Stomach (tissue), 9 donors: ENCODE data around the gene MON1A. TPM values are rescaled to one million over a fixed set of nuclear protein-coding genes. Genes with fewer than 3 reads are reported as not detected.

ENCODE experiments used
- DNase-seq, 2 donors: peaks; one replicate each; pipeline versions ENCODE4 v3.0.0 to v3.0.0-alpha.2; 2013 to 2019
- H3K27ac ChIP-seq, 5 donors: fragments of 200-600 bp in 4 of 5; sonication (generic) in 4 of 5; one replicate each; pipeline ENCODE4 v1.5.1; 2013 to 2019; ENCODE audit warnings: mild to moderate bottlenecking in 1 of 5, moderate library complexity in 1 of 5
- H3K27me3 ChIP-seq, 3 donors: fragments of 200-600 bp; sonication (generic); one replicate each; pipeline ENCODE4 v1.5.1; 2017 to 2019; ENCODE audit warnings: mixed run types in 1 of 3
- H3K36me3 ChIP-seq, 4 donors: fragments of 200-600 bp; sonication (generic); 1 replicate in 3 of 4; 2 replicates in 1 of 4; pipeline ENCODE4 v1.5.1; 2016 to 2019
- H3K4me1 ChIP-seq, 4 donors: fragments of 200-600 bp; sonication (generic); one replicate each; pipeline ENCODE4 v1.5.1; 2016 to 2019
- H3K4me3 ChIP-seq, 4 donors: fragments of 200-600 bp; sonication (generic) in 3 of 4; one replicate each; pipeline ENCODE4 v1.5.1; 2016 to 2019; ENCODE audit warnings: mild to moderate bottlenecking in 1 of 4
- H3K9me3 ChIP-seq, 4 donors: fragments of 200-600 bp; sonication (generic); one replicate each; pipeline ENCODE4 v1.5.1; 2016 to 2019
- EP300 ChIP-seq: sonication (generic); formaldehyde crosslinking; IDR thresholded peaks from one replicate; pipeline ENCODE4 v1.6.1; 2017; ENCODE audit warnings: antibody characterized with exemption
- POLR2A ChIP-seq, 4 donors: fragments of 450-650 bp; IDR thresholded peaks; one replicate each; pipeline ENCODE4 v1.6.1; 2016; ENCODE audit warnings: antibody characterized with exemption in 4 of 4, control low read depth in 2 of 4, mild to moderate bottlenecking in 1 of 4, moderate library complexity in 1 of 4
- POLR2AphosphoS5 ChIP-seq, 3 donors: sonication (generic); formaldehyde crosslinking; IDR thresholded peaks; one replicate each; pipeline ENCODE4 v1.6.1; 2016; ENCODE audit warnings: antibody characterized with exemption in 3 of 3
- WGBS, 5 donors: extraction: QIAGEN DNeasy Blood & Tissue Kit in 3 of 5; methylation state at CpG; one replicate each; pipeline versions ENCODE4 v1.1.5 to v1.1.7; 2013 to 2018; 5-methylcytosine and 5-hydroxymethylcytosine counted together
- intact Hi-C: fragments of 100-400 bp; cut with DNase I; formaldehyde crosslinking; loops from one replicate; pipeline ENCODE4 v1.15.1; 2023; ENCODE audit warnings: low total_unique reads
- polyA plus RNA-seq, 3 donors: library from polyadenylated mRNA; stranded (reverse); fragments of 200-250 nt; gene quantifications; one replicate each; pipeline ENCODE4 v1.2.3, GENCODE V29; 2013
- total RNA-seq, 5 donors: library from RNA; depleted of rRNA; stranded (reverse); fragments of >200 nt; gene quantifications; one replicate each; pipeline versions ENCODE4 v1.1.0 to v1.2.3, GENCODE V29; 2014 to 2016
- TF ChIP-seq, protein P1 (sequence below), 7 experiments: fragments of 450-650 bp in 4 of 7; fragments of 200-600 bp in 3 of 7; sonication (generic) in 3 of 7; IDR thresholded peaks; one replicate each; pipeline ENCODE4 v1.5.1; 2016 to 2019; ENCODE audit warnings: antibody characterized with exemption in 7 of 7, control low read depth in 2 of 7, mild to moderate bottlenecking in 1 of 7
- donor health status: healthy with polysubstance abuse.
- donor health status: Bipolar disorder and iron deficiency.
- donor health status: healthy.

The MON1A gene
- total and polyA plus RNA-seq, 8 donors, result 3.9 to 33.8 (median 9.3) TPM

DNA sequence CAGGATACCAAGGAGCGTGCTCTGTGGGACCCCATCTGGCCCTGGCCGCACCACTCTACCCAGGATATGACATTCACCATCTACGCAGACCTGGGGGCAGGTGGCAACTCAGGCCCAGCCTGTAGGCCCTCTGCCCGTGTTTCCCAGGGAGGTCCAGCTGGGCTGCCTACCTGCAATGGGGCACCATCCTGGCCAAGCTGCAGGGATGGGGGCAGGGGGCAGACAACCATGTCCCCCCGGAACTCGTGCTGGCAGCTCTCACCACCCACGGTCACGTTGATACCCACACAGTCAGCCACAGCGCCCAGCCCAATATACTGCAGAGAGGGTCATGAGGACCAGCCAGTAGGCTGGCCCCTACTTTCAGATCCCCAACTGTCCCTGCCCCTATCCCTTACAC is 33.8 kb downstream of the MON1A start:
- Histone ChIP-seq H3K27me3 (no peaks in the 10 kb centered on the region), H3K4me3 (no peak overlapping the region), H3K27ac (no peak overlapping the region), H3K36me3 (peaks cover 19 to 75% (median 69%) of the 10 kb centered on the region in 4 donors), H3K4me1 (peaks cover 5 to 29% (median 15%) of the 10 kb centered on the region in 4 donors), H3K9me3 (no peaks in the 10 kb centered on the region)
- intact Hi-C loops, result no loop called here
- 93 to 100% (median 94%) methylated on average over 2 to 9 of the region's 9 CpGs for WGBS, 5 donors
- TF ChIP-seq EP300 (no peak), POLR2AphosphoS5 (IDR thresholded peaks at IDR 0.05) (no peak), POLR2A (IDR thresholded peaks at IDR 0.05) (no peak)
- TF ChIP-seq, protein P1, sequence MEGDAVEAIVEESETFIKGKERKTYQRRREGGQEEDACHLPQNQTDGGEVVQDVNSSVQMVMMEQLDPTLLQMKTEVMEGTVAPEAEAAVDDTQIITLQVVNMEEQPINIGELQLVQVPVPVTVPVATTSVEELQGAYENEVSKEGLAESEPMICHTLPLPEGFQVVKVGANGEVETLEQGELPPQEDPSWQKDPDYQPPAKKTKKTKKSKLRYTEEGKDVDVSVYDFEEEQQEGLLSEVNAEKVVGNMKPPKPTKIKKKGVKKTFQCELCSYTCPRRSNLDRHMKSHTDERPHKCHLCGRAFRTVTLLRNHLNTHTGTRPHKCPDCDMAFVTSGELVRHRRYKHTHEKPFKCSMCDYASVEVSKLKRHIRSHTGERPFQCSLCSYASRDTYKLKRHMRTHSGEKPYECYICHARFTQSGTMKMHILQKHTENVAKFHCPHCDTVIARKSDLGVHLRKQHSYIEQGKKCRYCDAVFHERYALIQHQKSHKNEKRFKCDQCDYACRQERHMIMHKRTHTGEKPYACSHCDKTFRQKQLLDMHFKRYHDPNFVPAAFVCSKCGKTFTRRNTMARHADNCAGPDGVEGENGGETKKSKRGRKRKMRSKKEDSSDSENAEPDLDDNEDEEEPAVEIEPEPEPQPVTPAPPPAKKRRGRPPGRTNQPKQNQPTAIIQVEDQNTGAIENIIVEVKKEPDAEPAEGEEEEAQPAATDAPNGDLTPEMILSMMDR (IDR thresholded peaks at IDR 0.05), result no peak
- no peak for DNase-seq

DNA sequence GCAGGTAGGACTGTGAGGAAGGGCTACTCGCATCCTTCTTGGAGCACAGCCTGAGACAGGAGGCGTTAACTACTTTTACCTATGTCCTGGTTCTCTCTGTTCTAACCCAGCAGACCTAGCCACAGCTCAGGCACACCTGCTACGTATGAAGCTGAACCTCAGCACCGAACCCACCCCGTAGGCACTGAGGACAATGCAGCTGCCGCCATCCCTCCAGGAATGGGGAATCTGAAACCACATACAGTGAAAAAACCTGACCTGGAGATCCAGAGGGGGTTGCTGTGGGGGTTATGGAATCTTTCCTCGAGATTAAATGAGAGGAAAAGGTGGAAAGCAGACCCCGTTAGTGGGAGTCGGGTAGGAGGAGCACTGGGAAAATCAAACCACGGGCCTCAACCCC is 40.3 kb downstream of the MON1A start:
- Histone ChIP-seq H3K9me3 (no peaks in the 10 kb centered on the region), H3K27ac (no peak overlapping the region), H3K36me3 (peaks cover 9 to 77% (median 59%) of the 10 kb centered on the region in 4 donors), H3K4me1 (no peaks in the 10 kb centered on the region), H3K4me3 (no peak overlapping the region), H3K27me3 (no peaks in the 10 kb centered on the region)
- TF ChIP-seq POLR2A (IDR thresholded peaks at IDR 0.05) (no peak), EP300 (no peak), POLR2AphosphoS5 (IDR thresholded peaks at IDR 0.05) (no peak)
- TF ChIP-seq, protein P1 (IDR thresholded peaks at IDR 0.05), result no peak
- WGBS, 5 donors, result 79 to 89% (median 83%) methylated on average over 10 of the region's 10 CpGs
- intact Hi-C loops, result no loop called here
- no peak for DNase-seq

DNA sequence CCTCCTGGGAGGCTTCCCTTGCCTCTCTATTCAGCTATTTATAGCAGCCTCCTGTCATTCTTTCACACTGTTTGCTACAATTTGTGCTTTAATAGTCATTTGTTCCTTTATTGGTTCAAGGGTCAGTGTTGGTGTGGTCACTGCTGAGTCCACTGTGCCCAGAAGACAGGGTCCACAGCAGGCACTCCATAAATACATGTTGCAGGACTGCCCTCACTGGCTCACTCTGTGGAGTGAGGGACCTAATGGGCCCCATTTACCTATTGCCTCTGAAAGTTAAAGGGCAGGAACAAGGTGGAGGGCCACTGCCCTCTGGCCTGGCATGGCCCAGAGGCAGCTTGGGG is 42.7 kb downstream of the MON1A start:
- intact Hi-C loops, result no loop called here
- TF ChIP-seq, protein P1 (IDR thresholded peaks at IDR 0.05), result no peak
- no peak for DNase-seq
- Histone ChIP-seq H3K9me3 (no peaks in the 10 kb centered on the region), H3K27ac (no peak overlapping the region), H3K4me1 (peaks cover 6 to 9% (median 7%) of the 10 kb centered on the region in 4 donors), H3K4me3 (no peak overlapping the region), H3K36me3 (peaks cover 9 to 54% (median 42%) of the 10 kb centered on the region in 4 donors), H3K27me3 (no peaks in the 10 kb centered on the region)

DNA sequence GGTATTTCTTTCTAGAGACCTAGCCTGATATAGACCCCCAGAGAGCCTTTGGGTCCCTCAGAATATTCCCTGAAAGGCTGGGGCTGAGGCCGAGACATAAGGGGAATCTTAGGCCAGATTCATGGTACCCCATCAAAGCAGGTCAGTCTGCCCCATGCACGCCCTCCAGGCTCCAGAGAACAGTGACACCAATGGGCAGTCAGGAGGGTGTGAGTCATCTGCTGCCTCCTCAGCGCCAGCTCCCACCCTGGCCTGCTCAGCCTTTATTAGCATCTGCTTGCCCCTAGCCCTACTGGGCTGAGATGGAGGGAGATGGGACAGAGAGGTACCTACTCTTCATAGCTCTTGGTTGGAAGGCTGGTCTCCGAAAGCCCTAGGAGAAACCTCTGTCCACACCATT is 45.6 kb downstream of the MON1A start:
- WGBS, 5 donors, result 79 to 98% (median 88%) methylated on average over 4 of the region's 4 CpGs
- DNase-seq, result no peak
- TF ChIP-seq POLR2A (IDR thresholded peaks at IDR 0.05), result no peak
- TF ChIP-seq, protein P1 (IDR thresholded peaks at IDR 0.05), result no peak
- TF ChIP-seq EP300, result no peak
- no peak for TF ChIP-seq POLR2AphosphoS5 (IDR thresholded peaks at IDR 0.05)
- Histone ChIP-seq H3K27ac (no peak overlapping the region), H3K36me3 (peaks cover 3 to 25% (median 14%) of the 10 kb centered on the region in 4 donors), H3K4me1 (peaks cover 10 to 24% (median 20%) of the 10 kb centered on the region in 4 donors), H3K27me3 (no peaks in the 10 kb centered on the region), H3K4me3 (no peak overlapping the region), H3K9me3 (no peaks in the 10 kb centered on the region)
- intact Hi-C loops, result no loop called here
